GM12878 (cell line): ENCODE measurements around the gene SLC66A3.

Experiments used
- CBX3 ChIP-seq: fragments of 200-600 bp; sonication (generic); IDR thresholded peaks from 2 replicates; pipeline ENCODE4 v1.6.1; 2016; ENCODE audit warnings: low read depth, borderline replicate concordance
- CTCF ChIP-seq, 3 experiments: IDR thresholded peaks in 2 of 3; conservative IDR thresholded peaks in 1 of 3; 2 replicates each; pipeline ENCODE4 v1.5.1; 2011; ENCODE audit warnings: low read depth in 3 of 3, low read length in 3 of 3, mild to moderate bottlenecking in 3 of 3, control low read depth in 2 of 3, moderate library complexity in 2 of 3, inconsistent platforms in 1 of 3, mixed read lengths in 1 of 3; ENCODE audit not compliant: control insufficient read depth in 2 of 3, insufficient read depth in 1 of 3; ENCODE audit errors: extremely low read depth in 1 of 3
- EP300 ChIP-seq, 2 experiments: fragments of 150-350 bp in 1 of 2; IDR thresholded peaks; 2 replicates each; pipeline ENCODE4 v1.6.1; 2011 to 2012; ENCODE audit warnings: low read depth in 2 of 2, low read length in 2 of 2, borderline replicate concordance in 1 of 2, improper control_type of control experiment in 1 of 2, inconsistent platforms in 1 of 2; ENCODE audit not compliant: control insufficient read depth in 1 of 2
- HDAC2 ChIP-seq: fragments of 200-600 bp; sonication (generic); IDR thresholded peaks from 2 replicates; pipeline ENCODE4 v1.6.1; 2017
- IRF3 ChIP-seq: fragments of 450-650 bp; IDR thresholded peaks from 2 replicates; pipeline ENCODE4 v1.6.1; 2014; ENCODE audit warnings: mild to moderate bottlenecking
- NRF1 ChIP-seq: conservative IDR thresholded peaks from 2 replicates; pipeline ENCODE4 v1.6.1; 2011; ENCODE audit warnings: mild to moderate bottlenecking, low read depth, low read length, improper control_type of control experiment
- POLR2A ChIP-seq: IDR thresholded peaks from 2 replicates; pipeline ENCODE4 v1.6.1; 2011; ENCODE audit warnings: low read depth, mild to moderate bottlenecking, low read length
- POLR2AphosphoS5 ChIP-seq: IDR thresholded peaks from 2 replicates; pipeline ENCODE4 v1.6.1; 2011; ENCODE audit warnings: mild to moderate bottlenecking, low read length, inconsistent platforms
- SIN3A ChIP-seq: IDR thresholded peaks from 2 replicates; pipeline ENCODE4 v1.6.1; 2012; ENCODE audit warnings: low read depth, low read length, improper control_type of control experiment
- USF2 ChIP-seq: IDR thresholded peaks from 2 replicates; pipeline ENCODE4 v1.6.1; 2011; ENCODE audit warnings: low read depth, low read length, improper control_type of control experiment, borderline replicate concordance
- ZBTB40 ChIP-seq: fragments of 450-650 bp; IDR thresholded peaks from 2 replicates; pipeline ENCODE4 v1.6.1; 2016; ENCODE audit warnings: mild to moderate bottlenecking, moderate library complexity, borderline replicate concordance

- no peak for TF ChIP-seq SIN3A
- TF ChIP-seq ZBTB40 = no peak
- TF ChIP-seq POLR2A = no peak
- no peak for TF ChIP-seq EP300 (IDR thresholded peaks at IDR 0.05; ENCODE audit: borderline replicate concordance in 1 of 2, control insufficient read depth in 1 of 2, low read depth in 2 of 2, low read length in 2 of 2)
- TF ChIP-seq HDAC2 = no peak
- no peak for TF ChIP-seq NRF1
- no peak for TF ChIP-seq CTCF (IDR thresholded peaks at IDR 0.05 in 2 of 3, conservative IDR thresholded peaks at IDR 0.05 in 1 of 3; ENCODE audit: control insufficient read depth in 2 of 3, extremely low read depth in 1 of 3, insufficient read depth in 1 of 3, low read depth in 3 of 3, low read length in 3 of 3)
- TF ChIP-seq IRF3 = no peak
- TF ChIP-seq POLR2AphosphoS5 = no peak
- no peak for TF ChIP-seq USF2
- TF ChIP-seq CBX3 = no peak
Observed at GRCh38 chr2:11227595-11227994, 72.3 kb downstream of the SLC66A3 start.
